NCI-H510A (cell line): Measurements from ENCODE around the gene MDM1.

ENCODE experiments used
- DNase-seq: peaks from one replicate; lab custom pipeline; 2025; lab: John Stamatoyannopoulos, UW

The MDM1 gene

DNA sequence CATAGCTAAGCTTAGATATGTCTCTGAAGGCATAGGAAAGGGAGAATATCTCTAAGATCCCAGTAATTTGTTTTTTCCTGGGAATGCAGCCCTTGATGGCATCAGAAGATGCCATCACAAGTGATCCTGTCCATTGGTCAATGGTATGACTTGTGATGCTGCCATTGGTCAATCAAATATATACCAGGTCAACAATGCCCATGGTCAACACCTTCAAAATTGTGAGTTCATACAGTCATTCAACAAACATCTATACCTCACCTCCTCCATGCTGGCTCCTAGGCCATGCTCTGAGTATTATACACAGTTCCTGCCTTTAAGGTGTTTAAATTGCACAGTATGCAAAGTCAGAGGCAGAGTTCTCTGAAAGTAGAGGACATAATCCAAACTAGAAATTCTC is 59.4 kb downstream of the MDM1 start:
- no peak for DNase-seq

DNA sequence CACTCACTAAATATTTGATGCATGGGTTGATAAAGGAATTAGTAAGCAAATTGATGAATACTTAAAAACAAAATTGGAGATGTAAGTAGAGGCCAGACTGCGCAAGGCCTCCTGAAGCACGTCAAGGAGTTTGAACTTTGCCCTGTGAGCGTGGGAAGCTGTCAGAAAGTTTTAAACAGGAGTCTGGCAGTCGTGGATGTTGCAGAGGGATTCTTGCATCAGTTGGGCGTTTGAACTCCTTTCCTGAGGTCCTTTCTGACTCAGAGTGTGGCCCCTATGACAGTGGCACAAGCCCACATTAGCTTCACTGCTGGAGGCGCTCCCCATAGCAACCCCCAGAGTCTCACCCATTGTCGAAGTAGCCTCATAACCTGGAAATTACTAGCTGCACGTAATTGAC is 60.8 kb downstream of the MDM1 start:
- DNase-seq, result no peak

DNA sequence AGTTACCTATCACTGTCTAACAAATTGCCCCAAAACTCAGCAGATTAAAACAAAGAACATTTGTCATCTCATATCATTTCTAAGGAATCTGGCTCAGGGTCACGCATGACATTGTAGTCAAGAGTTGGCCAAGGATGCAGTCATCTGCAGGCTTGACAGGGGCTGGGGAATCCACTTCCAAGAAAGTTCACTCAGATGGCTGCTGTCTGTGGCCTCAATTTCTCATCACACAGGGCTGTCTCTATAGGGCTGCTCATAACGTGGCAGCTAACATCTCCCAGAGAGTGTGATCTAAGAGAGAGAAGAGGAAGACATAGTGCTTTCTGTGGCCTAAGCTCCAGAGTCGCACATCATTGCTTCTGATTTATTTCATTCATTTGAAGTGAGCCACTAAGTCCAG is 61.8 kb downstream of the MDM1 start:
- DNase-seq, result no peak

DNA sequence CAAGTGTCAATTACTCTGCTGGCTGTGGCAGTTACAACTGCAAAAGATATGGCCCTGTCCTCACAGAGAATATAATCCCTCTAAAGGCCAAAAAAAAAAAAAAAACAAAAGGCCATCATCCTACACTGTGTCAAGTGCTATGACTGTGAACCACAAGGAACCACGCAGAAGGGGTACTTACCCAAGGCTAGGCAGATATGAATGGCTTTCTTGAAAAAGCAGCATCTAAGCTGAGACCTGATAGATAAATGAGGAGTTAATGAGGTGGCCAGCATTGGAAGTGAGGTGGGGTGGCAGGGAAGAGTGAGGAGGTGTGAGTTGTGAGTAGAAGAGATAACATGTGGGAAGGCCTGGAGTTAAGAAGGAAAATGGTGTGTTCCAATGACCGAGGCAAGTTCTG is 62.4 kb downstream of the MDM1 start:
- DNase-seq, result no peak

DNA sequence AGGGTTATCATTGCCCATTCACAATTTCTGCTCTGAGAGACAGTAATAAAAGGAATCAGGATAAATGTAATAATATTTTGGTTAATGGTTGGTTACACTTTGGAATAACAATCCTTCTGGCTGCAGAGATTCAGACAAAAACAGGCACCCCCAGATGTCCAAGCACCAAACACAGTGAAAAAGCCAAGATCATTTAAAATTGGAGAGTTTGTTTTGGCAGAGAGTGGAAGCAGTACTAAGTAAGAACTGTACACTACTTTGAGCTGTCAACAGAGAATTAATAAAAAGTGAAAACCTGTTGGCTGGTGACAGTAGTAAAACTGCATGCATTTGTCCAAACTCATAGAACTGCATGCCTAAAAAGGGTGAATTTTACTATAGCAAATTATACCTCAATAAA is 63.2 kb downstream of the MDM1 start:
- DNase-seq, result no peak

DNA sequence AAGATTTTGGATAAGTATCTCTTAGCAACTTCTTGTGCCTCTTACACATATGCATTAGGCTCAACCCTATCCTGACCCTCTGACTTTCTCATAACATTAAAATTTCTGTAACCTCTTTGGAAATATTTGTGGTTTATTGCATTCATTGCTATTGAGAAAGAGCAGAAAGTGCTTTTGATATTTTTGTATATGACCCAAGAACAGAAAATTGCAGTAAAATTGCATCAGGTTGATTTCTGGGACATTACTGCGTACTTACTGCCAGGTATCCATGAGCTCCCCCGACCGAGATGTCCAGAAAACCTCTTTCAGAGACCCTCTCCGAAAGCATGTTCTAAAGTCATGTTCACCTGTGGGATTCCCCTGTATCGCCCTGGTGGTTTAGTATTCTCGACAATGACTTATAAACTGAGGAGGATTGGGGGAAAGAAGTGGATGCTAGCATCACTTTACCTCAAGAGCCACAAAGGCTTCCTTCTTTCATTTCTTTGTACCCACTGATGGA is 64.2 kb downstream of the MDM1 start:
- DNase-seq, result no peak

DNA sequence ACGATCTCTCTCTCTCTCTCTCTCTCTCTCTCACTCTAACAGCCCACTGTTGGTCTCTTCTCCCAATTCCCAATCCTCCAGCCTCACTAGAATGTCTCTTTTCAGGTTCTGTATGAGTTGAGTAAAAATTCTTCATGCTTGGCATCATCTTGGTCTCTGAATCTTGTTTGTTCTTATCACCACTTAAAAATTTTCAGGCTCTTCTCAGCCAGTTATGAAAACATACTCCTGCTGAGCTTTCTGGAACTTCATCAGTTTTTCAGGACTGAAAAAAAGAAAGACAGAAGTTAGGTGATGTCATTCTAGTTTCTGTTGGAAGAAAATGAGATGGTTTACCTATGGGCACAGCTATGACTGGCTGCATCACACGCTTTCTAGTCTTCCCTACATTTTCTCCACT is 67.3 kb downstream of the MDM1 start:
- no peak for DNase-seq

DNA sequence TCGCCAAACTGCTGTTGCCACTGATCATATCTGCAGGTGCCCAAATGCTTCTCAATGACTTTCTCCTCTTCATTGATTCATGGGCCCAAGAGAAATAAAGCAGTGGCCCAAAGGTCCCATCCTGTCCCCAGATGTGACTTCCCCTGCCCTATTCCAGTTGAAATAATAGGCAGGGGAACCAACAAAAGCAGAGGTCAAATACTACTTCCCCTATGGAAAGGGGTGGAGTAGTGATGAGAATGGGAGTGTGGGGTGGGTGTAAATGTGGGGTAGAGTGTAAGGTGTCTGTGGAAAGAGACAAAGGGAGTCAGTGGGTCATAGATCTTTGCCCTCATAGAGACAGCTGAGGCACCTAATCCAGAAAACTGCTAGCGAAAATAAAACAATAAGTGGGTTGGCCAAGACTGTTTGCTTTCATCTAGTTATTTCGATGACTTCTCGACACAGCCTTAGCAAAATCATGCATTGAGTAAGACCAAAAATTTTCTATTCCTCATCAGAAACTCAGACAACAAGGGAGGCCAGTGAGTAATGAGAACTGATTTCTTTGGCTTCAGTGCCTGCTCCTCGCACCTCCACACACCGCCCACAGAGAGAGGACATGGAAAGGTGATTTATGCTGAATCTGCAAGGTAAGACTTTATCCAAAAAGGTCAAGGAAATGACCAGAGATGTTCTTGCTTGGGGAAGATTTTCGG is 67.9 kb downstream of the MDM1 start:
- no peak for DNase-seq

DNA sequence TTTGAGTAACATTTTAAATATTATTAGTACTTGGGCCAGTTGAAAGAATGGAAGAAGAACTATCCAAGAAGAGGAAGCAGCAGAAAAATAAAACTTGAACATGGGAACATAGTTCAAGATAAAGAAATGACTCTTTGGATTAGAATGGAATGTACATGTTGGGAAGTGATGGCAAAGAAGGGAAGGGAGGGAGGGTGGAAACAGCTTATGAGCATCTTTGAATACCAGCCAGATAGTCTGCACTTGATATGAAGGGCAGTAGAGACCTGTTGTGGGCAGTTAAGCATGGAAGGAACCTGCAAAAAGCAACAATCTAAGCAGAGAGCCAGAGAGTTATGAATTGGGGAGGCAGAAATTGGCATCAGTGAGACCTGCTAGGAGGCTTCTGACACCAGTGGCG is 68.8 kb downstream of the MDM1 start:
- no peak for DNase-seq

DNA sequence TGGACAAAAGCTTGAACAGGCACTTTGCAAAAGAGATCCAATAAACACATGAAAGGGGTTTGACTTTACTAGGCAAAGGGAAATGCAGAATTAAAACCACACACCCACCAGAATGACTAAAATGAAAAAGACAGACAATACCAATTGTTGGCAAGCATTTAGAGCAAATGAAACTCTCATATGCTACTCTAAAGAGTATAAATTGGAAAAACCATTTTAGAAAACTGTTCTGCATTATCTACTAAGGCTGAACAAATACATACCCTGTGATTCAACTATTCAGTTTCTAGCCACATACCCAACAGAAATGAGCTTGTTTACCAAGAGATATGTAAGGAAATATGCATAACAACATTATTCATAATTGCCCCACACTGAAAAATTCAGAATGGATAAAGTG is 70.3 kb downstream of the MDM1 start:
- no peak for DNase-seq

DNA sequence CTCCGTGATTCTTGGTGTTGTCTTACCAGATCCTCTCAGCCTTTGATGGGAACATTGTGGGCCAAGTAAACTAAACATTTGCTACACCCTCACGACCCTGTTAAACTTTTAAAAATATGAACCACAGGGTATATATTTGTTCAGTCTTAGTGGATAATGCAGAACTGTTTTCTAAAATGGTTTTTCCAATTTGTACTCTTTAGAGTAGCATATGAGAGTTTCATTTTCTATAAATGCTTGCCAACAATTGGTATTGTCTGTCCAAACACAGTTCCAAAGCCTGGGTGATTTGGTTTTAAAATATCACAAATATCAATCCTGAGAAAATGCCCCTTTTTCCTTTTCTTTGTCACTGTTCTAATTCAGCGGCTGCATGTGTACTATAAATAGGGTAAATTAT is 72.0 kb downstream of the MDM1 start:
- no peak for DNase-seq

DNA sequence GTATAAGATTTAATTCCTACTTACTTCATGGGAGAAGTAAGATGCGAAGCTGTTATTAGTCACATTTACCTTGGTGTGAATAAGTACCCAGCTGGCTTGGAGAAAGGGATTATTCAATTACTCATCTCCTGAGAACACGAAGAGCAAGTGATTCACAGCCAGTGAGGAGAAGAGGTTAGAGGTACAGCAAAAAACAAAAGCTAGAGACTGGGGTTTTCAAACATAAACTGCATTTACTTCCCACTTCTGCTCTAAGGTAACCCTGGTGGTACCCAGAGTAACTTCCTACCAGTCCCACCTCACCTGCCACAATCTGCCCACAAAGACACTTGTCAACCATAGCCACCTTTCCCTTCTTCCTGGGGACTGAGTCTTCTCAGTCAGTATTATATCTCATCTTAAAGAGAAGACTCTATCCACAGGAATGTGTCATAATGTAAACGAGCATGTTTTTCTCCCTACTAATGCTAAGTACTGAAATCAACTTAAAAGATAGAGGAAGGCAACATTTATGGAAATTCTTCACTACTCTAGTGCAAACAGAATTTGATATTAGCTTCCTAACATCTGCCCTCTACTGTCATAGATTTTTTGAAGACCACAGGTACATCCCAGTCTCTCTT is 72.7 kb downstream of the MDM1 start:
- no peak for DNase-seq

DNA sequence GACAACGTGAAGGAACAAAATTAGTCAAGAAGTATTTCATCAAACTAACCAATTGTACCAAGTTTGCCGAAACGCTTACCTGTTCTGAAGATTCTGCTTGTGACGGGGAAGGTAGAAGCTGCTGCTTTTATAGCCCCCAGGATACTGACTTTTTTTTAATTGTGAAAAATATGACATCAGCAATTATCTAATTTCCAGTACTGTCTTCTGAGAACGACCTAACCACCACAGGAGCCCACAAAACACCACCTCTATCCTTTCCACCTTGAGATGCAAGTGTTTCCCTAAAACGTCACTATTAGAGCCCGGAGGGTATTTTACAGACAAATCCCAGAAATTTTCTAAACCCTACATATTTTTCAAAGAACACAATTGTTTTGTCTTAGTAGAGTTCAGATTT is 78.7 kb downstream of the MDM1 start, which contains the start of gene IL22:
Gene IL22, minus strand, starts transcription at position 101 of the 400 bp plus-strand sequence. CDS start 156 bp downstream, outside the sequence.
- DNase-seq, result no peak

DNA sequence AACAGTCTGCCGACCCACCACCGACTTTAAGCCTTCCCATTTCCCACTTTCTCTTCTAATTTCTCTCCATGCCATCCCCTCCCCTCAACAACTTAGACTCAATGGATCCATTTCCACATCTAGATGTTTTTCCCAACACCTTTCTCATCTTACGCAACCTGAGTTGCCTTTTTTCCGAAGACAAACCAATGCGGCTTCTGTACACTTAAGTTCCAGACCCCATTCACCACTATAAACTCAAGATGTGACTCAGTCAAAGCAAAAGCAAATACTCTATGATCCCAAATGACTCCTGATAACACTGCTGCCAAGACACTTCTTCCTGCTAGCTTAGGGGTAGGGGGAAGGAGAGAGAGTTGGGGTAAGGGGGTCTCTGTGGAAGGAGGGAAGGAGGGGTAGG is 80.1 kb downstream of the MDM1 start:
- DNase-seq, result no peak

DNA sequence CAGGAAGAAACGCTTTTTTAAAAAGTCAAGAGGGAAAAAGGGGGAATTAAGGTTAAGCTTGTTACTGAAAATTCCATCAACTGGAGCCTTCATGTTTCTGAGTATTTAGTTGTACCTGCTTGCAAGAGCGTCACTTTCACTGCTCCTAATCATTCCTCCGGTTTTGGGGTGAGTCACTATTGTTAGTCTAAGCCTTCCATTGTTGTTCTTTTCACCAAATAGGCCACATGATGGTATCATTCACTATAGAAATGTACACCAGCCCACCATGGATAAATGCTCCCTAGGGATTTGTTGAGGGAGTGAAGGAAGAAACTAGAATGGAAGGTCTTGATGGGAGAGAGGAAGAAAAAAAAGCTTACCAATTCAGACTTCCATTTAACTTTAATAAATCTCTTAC is 81.7 kb downstream of the MDM1 start:
- DNase-seq, result no peak

DNA sequence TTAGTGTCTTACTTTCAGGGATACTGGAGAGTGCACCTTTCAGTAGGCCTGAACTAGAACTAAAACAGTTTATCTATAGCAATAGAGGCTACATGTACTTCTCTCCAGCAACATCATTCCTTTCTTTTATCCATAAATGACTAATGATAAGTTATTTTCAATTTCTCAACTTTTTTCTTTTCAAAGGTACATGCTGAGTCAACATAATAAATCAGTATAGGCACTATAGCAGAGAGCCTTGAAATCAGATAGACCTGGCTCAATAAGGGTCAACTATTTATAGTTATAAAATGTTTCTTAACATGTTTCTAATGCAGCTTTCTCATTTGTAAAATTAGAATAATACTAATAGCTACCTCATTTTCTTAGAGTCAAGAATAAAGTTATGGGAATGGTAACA is 84.4 kb downstream of the MDM1 start:
- no peak for DNase-seq

DNA sequence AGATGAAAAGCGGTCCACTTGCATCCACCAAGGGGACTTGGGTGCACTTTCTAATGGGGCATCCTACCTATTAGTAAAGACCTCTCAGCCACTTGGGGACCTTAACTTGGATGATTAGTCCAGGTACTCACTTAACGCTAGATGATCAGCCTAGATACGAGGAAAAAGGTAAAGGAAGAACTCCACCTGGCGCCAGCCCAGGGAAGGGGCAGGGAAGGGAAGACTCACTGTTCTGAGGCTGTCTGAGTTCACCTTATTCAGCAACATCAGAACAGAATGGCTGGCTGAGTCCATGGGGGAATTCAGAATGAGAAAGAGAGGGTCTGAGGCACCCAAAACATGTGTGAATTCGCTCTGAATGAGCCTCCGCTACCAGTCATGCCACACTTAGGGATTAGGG is 85.8 kb downstream of the MDM1 start:
- DNase-seq, result no peak

DNA sequence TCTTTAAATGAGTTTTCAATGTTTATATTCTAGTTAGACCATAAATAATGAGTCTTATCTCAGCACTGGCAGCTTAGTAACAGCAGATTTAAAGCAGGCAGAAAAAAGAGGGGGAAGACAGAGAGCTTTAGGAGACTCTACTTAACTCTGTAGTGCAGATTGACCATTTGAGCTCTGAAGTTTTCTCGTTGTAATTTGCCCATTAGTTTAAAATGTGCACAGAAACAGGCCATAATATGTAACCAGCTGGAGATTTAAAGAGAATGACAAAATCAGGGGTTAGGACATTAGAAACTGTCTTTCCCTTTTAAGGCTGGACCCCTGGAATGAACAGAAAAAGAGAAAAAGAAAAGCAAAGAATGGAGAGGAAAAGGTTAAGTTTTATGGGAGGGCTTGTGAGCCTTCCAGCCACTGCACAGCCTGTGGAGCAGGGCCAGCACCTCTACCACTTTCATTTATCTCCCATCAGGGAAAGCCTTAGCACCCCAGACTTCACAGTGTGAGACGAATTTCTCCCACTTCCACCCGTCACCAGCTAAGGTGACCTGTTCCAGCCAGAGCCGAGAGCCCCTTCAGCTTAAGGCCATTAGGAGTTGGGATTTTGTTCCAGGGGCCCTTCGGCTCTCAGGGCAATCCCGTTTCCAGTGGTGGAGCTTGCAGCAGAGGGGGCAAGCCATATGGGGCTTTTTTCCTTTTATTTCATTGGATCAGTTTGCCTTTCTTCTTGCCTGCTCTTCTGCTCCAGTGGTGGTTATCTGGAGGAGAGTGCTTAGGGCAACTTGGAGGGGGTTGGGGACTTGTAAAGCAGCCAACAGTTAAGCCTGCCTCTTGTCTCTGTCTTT is 86.8 kb downstream of the MDM1 start:
- DNase-seq, result no peak
